GM21619 (cell line): ENCODE measurements around the gene TBX20.

Experiments used
- ATAC-seq: cut with Tn5 transposase; IDR thresholded peaks from one replicate; pipeline ENCODE4 v1.9.1; 2021; ENCODE audit not compliant: unreplicated experiment

Gene TBX20, protein sequence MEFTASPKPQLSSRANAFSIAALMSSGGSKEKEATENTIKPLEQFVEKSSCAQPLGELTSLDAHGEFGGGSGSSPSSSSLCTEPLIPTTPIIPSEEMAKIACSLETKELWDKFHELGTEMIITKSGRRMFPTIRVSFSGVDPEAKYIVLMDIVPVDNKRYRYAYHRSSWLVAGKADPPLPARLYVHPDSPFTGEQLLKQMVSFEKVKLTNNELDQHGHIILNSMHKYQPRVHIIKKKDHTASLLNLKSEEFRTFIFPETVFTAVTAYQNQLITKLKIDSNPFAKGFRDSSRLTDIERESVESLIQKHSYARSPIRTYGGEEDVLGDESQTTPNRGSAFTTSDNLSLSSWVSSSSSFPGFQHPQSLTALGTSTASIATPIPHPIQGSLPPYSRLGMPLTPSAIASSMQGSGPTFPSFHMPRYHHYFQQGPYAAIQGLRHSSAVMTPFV

DNA sequence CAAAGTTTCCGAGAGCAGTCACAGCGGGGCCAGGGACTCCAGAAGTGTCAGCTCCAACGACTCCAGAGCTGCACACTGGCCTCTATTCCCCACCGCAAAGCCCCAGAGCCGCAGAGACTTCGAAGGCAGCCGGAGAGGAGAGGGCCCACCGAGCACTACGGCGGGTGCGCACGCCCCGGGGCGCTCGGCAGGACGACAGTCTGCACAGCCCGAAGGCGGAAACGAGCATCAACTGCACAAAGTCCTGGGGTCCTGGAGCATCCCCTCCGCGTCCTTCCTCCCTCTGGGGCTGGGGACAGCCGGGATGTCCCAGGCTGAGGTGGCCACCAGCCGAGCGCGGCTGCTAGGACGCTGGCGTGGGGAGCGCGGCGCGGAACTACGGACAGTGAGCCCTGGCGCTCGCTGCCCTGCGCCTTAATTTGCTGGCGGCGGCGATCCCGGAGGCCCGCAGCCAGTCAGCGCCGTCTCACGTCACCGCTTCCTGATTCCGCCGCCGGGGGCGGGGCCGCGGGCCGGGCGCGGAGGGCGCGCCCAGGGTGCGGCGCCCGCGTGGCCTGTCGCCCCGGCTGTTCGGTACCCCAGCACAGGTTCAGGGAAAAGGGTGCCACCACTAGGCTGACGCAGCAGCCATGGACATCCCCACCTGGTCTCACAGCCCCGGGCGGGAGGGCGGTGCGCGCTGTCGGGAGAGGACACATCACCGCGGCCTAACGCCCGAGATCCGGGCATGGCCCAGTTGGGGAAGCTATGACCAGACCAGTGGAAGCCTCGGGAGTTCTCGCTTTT lies at the start of gene TBX20:
TSS of gene TBX20 (minus strand) at position 391 of the 786 bp plus-strand sequence. CDS start 480 bp downstream, outside the sequence.
- no peak for ATAC-seq

DNA sequence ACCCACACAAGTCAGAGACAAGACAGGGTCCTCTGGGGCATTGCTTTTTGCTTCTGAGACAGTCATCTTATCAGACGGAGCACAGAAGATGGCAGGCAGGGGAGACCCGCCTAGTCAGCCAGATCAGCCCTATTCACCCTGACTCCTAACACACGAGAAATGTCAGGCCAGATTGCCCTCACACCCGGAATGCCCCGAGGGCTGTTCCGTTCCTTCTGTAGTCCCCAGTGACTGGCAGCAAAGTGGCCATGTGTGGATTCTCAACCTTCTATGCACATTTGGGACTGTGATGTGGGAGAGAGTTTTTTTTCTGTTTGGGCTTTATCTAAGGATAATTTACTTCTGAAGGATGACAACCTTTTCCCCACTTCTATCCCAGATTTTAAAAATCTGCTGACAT lies 35.5 kb upstream of the TBX20 start:
- ATAC-seq, result no peak

DNA sequence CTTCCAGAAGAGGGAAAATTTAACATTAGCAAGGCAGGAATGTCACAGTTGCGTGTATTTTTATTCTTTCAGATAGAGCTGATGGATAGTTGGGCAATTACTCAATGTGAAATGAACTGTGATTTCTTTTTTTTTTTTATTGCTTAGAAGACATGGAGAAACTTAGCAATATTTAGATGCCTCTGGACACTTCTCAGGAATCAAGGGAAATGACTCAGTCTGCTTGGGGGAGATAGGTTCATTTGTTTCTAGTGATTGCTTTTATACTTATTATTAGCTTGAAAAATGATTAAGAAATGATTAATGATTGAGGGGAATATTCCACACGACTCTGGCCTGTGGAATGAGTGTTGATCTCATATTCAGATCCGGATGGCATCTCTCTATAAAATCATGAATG lies 33.1 kb upstream of the TBX20 start:
- ATAC-seq, result no peak

DNA sequence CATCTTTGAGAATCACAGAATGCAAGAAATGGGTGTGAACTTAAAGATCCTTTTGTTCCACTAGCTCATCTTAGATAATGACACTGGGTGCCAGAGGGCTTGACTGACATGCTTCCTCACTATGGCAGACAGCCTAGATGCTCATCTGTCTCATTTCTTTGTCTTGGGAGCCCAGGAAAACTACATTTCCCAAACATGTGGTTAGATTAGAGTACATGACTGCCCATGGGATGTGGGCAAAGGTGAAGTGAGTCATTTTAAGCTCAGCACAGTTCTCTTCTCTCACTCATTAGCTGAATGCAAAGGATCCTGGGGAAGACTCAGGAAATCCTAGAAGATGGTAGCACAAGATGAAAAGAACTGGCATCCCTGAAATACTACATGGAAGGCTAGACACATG lies 32.5 kb upstream of the TBX20 start:
- ATAC-seq, result no peak

DNA sequence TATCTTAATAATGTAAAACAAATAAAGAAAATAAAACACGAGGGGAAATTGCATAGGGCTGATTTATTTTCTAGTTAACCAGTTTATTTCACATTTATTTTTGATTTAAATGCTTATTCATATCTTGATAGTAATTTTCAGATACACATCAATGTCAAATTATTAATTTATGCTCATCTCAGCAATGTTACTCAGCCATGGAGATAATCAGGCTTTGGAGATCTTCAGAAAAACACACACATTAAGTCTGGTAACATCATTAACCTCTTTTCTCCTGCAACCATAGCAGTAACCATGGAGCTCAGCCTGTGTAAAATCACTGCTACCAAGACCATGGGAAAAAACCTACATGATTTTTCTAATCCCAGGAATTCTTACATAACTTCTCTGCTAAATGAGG lies 31.9 kb upstream of the TBX20 start:
- no peak for ATAC-seq

DNA sequence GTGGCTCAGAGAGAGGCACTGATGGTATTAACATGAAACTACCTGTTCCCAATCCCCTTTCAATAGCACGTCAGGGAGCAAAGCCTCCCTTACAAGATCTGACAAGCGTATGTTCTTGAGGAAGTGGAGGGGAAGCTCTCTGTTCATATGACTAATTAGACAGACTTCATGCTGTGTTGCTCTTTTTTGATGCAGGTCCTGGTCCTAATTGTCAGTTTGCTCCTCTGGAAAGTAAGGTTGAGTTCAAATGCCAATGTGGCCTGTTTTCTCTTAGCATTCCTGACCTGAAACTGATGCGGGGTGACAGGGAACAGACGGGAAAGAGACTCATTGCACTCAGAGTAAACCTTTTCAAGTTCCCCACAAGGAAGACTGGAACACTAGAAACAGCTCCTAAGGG lies 27.0 kb upstream of the TBX20 start:
- no peak for ATAC-seq

DNA sequence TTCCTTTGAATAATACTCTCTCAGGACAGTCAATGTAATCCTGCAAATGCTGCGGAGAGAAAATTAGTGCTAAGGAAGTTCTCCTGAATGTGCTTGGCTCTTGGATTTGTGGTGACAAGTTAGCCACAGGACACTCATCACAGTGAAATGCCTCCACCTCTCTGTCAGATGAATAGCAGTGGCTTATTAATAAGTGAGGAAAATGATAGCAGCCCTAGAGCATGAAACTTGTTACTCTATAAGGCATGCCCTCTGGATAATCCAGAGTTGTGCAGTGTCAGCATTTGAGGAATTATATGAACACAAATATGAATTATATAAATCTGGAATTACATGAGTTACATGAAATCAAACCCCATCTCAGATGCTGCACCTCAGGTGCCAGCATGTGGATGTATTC lies 23.5 kb upstream of the TBX20 start:
- no peak for ATAC-seq

DNA sequence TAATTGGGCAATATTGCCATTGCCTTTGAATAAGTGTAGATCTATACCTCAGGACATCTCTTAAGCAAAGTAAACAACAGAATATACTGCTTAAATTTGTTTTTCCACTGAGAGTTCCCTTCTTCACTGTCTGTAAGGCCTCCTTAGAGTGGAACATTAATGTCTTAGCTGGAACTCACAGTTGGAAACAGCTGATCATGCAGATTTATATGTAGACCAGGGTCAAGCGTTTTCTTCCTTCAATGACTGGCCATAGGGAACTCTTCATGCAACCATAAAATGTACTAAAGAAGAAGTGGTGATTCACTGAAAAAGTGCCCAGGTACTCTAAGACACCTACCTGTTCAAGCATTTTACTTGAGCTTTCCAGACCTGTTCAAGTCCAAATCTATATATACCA lies 18.3 kb upstream of the TBX20 start:
- no peak for ATAC-seq

DNA sequence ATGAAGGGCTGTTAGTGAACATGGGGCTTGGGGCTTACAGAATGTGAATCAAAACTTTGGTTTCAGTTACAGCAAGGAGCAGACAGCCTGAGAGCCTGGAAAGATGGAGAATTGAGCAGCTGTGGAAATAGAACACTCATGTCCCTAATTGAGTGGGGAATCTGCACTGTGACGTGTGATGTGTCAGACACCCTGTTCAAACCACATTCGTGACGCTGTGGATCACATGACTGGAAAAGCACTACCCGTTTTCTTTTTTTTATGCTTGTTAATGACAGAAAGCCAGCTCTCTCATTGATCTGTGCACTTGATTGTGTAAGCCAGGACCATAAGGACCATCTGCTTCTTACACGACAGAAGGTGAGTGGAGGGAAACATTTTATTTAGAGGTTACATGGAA lies 15.1 kb upstream of the TBX20 start:
- no peak for ATAC-seq

DNA sequence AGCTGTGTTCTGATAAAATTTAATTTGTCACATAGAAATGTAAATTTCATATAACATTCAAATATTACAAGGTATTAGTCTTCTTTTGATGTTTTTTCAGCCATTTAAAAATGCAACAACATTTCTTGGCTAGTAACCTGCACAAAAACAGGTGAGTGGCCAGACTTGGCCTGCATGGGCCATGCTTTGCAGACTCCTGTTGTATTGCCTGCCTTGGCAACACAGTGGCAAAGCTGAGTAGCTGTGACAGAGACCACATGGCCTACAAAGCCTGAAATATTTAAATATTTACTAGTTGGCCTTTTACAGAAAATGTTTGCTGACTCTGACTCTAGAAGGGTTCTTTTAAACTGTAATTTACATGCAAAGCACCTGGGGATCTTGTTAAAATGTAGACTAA lies 13.5 kb upstream of the TBX20 start:
- ATAC-seq, result no peak

DNA sequence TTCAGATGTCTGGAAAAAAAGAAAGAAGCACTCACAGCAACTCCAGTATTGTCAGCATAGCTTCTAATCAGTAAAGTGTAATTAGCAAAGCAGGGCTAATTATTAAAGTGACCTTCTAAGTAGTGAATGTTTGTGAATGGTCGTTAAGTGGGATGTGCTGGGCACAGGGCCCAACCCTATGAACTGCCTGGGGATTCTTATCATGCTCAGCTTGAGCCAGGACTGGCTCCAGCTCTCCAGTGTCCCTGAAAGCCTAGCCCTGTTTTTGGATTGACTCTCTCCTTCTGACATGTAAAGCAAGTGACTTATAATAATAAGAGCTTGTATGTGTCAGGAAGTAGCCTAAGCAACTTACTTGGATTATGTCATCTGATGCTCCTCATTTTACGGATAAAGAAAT lies 9.5 kb upstream of the TBX20 start:
- ATAC-seq, result no peak

DNA sequence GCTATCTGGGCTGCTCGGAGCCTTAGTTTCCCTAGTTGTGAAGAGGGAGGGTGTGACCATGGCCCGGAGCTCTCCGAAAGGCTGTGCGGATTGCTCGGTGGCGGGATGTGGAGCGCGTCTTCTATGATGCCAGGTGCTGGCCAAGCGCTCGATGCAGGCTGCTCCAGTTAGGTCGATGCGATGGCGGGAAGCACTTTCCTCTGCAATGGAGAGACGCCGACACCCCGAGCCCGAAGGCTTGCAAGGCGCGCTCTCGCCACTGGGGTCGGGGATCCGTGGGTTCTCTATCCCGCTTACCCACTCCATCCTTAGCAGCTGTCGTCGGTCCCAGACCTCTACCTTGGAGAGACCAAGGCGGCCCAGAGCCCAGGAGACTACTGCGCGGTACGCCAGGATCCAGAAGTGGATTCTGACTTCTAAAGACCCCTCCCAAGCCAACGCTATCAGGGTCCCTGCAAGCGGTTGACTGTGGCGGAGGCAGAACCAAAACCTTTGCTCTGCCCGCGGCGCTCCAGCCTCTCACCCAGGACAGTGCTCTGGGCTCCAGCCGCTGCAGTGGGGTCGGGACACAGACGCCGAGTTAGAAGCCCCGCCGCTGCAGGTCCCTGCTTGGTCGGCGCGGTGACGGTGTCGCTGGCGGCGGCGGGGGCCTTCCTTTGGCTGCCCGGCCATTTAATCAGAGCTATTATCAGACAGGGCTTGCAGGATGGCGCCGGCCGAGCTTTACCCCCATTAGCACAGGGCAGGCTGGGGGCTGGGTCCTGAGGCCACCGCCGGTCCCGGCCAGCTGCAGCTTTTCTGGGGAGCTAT lies 7.8 kb upstream of the TBX20 start:
- no peak for ATAC-seq

DNA sequence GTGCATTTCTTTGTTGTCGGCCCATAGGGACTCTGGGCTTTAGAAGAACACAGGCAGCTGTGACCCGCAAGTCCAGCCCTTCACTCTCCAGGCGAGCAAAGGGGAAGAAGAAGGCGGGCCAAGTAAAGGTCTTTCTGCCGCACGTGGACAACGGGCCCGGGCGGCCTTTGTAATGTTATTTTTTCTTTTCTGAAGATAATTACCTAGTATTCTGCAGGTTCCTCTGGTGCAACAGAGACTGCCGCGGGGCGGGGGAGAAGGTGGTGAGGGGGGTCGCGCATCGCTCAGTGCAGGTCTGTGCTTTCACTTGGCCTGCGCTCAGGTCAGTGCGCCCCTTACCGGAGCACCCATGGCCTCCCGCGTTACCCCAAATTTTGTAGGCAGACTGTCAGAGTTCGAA lies 7.1 kb upstream of the TBX20 start:
- no peak for ATAC-seq

DNA sequence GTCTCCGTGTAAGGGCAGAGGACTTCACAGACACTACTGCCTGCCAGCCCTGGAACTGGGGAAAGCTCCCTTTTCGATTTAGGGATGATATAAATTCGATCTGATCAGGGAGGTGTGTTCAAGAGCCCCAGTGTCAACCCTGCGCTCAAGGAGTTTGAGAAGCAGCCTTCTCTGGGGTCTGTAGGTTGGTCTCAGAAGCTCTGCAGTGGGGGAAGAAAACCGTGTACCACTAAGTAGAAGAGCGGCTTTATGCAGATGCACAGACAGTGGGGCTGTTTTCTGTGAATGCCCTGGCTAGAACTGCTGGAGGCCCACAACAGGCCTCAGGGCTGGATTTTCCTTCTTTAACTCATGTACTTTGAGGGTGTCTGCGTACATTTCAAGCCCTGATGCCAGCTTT lies 6.3 kb upstream of the TBX20 start:
- no peak for ATAC-seq

DNA sequence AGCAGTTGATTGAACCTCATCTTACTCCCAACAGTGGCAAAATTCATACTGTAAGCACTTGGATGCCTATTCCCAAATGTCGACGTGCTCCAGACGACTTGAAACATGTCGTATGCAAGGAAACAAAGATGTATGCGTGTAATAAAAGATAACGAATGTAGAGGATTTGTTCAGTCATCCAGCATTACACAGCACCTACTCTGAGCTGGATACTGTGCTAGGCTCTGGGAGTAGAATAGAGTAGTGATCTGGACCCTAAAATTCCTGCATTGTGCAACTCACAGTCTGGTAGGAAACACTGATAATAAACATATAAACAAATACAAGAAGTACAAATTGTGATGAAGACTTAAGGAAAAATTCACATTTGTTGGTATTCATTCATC lies 5.6 kb upstream of the TBX20 start:
- no peak for ATAC-seq

DNA sequence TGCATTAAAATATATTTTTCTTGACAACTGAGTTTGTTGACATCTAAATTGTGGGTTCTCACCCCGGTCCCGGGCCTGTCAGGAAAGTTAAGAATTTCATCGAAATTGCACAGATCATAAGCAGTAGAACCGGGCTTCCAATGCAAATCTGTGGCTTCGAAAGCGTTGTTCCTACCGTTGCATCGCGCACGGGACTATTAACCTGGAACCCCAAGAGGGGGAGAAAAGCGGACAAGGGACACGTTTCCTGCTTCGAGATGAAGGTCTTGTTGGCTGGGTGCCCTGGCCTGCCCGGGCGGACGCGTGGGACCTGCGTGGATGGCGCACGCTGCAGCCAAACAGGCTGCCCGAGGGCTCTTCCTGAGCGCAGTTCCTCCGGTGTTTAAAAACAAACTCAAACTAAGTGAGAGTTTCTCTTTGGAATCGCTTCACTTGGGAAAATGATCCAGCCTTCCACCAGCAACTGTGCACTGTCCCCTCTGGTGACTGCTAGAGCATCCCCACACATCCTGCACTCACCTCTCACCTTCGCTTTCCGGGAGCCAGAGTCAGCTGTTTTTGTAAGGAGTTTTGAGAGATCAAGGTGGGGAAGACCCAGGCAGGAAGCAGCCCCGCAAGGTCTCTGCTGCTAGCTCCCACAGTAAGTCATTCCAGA lies 5.1 kb upstream of the TBX20 start:
- no peak for ATAC-seq

DNA sequence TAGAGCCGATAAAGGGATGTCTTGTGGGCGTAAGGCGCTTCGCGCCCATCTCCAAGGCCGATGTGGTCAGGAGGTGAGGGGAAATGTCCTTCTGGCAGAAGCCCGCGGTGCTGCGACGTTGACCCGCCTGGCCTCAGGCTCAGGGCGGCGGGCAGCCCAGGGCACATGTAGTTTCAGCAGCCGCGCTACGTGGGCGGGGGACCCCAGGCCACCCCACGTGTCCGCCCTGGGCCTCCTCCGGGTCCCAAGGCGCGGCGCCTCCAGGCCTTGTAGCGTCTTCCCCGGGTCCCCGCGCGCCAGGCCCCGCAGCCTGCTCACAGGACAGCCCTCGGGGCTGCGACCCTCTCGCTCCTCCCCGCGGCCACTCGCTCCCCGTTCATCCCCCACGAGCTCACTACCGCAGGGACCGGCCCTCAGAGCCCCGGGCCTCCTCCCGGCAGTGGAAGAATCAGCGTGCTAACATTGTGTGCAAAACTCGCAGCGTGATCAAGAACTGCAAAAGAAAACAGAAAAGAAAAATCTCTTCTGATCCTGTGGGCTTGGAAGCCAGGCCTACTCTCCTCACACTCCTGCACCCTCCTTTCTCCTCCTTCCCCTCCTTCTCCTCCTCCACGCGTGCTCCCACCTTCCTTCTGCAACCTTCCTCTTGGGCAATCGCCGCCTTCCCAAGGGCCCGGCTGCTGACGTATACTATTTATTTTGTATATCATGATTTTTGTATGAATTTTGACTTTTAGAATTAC lies 4.4 kb upstream of the TBX20 start:
- no peak for ATAC-seq

DNA sequence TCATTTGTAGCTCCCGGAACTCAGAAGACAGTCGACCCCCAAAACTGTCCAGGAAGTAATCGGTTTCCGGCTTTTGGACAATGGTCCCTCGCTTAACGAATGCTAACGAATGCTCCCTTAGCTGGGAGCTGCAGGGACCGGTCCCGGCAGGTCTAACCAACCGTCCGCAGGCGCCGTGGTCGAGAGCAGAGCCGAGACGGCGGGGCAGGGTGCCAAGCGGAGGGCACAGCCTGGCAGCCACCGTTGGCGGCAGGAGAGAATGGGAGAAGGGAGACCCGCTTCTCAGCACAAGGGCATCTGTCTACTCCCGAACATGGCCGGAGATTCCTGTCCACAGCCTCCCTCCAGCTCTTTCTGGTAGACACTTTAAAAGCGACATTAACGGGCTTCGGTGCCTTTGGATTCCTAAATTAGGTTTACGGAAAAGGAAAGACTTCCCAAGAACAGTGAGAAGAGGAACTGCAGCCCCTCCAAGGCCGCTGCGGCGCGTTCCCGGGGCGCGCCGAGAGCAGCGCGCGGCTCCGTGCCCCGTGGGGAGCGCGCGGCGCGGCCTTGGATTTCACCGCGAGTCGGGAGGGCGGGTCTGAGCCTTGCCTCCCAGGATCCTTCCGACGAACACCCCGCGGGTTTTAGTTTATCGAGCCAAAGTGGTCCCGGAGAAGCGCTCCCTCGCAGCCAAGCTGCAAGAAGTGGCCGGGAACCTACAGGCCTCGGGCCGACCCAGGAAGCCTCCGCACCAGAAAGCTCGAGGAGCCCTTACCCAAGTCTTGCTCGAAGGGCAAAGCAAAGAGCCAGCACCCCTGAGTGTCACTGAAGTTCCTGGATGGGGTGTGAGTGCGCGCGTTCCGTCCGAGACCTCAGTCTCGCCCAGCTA lies 3.6 kb upstream of the TBX20 start:
- no peak for ATAC-seq
